Omental fat pad (tissue), 4 donors: Measurements from ENCODE around the gene SCN5A. TPM values are rescaled to one million over a fixed set of nuclear protein-coding genes. Genes with fewer than 3 reads are reported as not detected.

Source experiments
- ATAC-seq: fragments of 150-250 bp; one replicate; pipeline ENCODE4 v1.9.1; 2016; ENCODE audit warnings: mild to moderate bottlenecking, moderate library complexity; ENCODE audit not compliant: low FRiP score
- DNase-seq: peaks from one replicate; pipeline ENCODE4 v3.0.0-alpha.2; 2019; ENCODE audit warnings: low spot score
- CTCF ChIP-seq, 3 donors: fragments of 450-650 bp; IDR thresholded peaks; one replicate each; pipeline ENCODE4 v1.5.1; 2016 to 2017; ENCODE audit warnings: antibody characterized with exemption in 3 of 3, mild to moderate bottlenecking in 3 of 3, moderate library complexity in 2 of 3
- small RNA-seq: library from RNA; depleted of rRNA; stranded (forward); fragments of <200 nt; gene quantifications from one replicate; pipeline ENCODE3, GENCODE V24; 2016
- total RNA-seq, 4 donors: library from RNA; depleted of rRNA; stranded (reverse); fragments of >200 nt; gene quantifications; one replicate each; pipeline ENCODE4 v1.1.0, GENCODE V29; 2016

The SCN5A gene
- total RNA-seq, 4 donors from 2014 or later, result 0.06 to 0.79 (median 0.09) TPM; not detected in 1

DNA sequence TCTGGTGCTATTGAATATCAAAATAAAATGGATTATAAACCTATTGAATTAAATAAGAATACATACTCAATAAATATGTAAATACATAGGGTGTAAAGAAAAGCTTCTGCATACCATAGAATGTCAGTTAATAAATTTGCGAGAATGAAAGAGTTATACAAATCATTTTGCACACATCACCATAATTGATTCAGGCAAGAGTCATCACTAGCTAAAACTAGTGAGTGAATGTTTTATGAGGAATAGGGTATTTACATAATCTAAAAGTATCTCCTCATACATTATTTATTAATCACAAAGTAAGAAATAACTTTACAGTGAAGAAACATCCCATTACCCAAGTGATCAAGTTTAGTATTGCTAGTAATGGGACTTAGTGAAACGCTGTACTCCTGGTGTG is 139.8 kb downstream of the SCN5A start:
- DNase-seq (no peak), ATAC-seq (no peak)
- TF ChIP-seq CTCF (IDR thresholded peaks at IDR 0.05), result no peak

- no peak for ATAC-seq
- no peak for TF ChIP-seq CTCF (IDR thresholded peaks at IDR 0.05)
- DNase-seq, result no peak
Measured at GRCh38 chr3:38507120-38507519, 142.4 kb downstream of the SCN5A start.

DNA sequence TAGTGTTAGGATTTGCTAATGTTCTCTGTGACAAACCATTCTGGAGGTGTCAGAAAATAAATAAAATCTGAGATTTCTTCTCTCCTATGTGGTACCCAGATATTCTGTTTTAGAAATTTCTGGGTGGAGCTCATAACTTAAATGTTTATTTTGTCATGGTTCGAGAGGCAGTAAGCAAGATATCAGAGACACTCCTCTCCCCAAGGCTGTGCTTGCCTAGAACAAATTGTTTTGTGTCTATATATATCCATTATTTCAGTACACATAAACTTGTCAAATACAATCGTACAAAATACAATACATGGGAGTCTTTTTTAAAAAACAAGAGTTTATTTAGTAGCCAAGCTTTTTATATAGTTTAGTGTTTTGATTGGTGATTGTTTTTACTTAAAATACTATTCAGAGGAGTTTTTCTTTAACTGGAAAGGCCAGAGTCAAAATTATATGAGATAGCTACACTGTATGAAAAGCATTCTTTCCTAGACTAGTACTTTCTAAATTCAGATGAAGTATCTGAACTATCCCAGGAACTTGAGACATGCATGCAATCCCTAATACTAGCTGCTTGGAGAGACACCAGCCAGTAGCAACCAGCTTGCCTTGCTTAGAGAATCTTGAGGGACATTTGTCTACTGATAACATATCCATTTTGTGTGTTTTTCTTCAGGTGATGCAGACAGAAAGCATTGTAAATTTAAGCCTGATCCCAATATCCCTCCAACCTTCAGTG is 148.6 kb downstream of the SCN5A start:
- DNase-seq, result no peak
- ATAC-seq, result no peak
- TF ChIP-seq CTCF (IDR thresholded peaks at IDR 0.05), result no peak

Small RNA genes within 50 kb of the gene (small RNA-seq; reads per million reads assigned to genes)
- gene RF00019, result not detected

Other genes with a start within 250 kb of the SCN5A start
- 1 to 10 TPM; 2.7 to 9.9 (median 4.3) TPM for gene ACVR2B, start 195.8 kb downstream of the SCN5A start, total RNA-seq
- gene EXOG, start 153.3 kb downstream of the SCN5A start, total RNA-seq, result 10 to 100 TPM in 1 of 4 donors, 1 to 10 TPM in 3; 5.8 to 12.9 (median 9.0) TPM
- not detected for gene SCN10A, start 166.5 kb upstream of the SCN5A start, total RNA-seq